AG04449 (cell line): ENCODE data around the gene RFX7.
"Not testable (repeated sequence)": the region's sequence is repeated elsewhere in the genome, so short reads cannot be mapped to it uniquely, and the experiment has no call there.

Experiments
- CTCF ChIA-PET: fragments of 350-600 bp; formaldehyde crosslinking; extraction: SDS; loops from one replicate; lab custom pipeline; 2021; ENCODE audit warnings: antibody characterized with exemption; lab: Yijun Ruan, JAX
- POLR2A ChIA-PET: fragments of 400-600, 350-600 bp; formaldehyde crosslinking; extraction: SDS; loops from one replicate; lab custom pipeline; 2020; ENCODE audit warnings: antibody characterized with exemption, inconsistent platforms; lab: Yijun Ruan, JAX
- DNase-seq: peaks from one replicate; pipeline ENCODE4 v3.0.0-alpha.2; 2010; ENCODE audit warnings: low read depth, low spot score
- H3K4me3 ChIP-seq: 2 replicates; pipeline ENCODE4 v1.5.1; 2011; ENCODE audit warnings: low read depth, mild to moderate bottlenecking, control low read depth, low read length
- TF ChIP-seq, protein P1 (sequence below): IDR thresholded peaks from one replicate; pipeline ENCODE4 v1.5.1; 2011; ENCODE audit warnings: mild to moderate bottlenecking, moderate library complexity, low read length, control low read depth, inconsistent platforms; ENCODE audit not compliant: insufficient read depth; ENCODE audit errors: missing control alignments

RFX7 gene

GRCh38 chr15:56175788-56176187, 67.9 kb downstream of the RFX7 start:
- TF ChIP-seq, protein P1, sequence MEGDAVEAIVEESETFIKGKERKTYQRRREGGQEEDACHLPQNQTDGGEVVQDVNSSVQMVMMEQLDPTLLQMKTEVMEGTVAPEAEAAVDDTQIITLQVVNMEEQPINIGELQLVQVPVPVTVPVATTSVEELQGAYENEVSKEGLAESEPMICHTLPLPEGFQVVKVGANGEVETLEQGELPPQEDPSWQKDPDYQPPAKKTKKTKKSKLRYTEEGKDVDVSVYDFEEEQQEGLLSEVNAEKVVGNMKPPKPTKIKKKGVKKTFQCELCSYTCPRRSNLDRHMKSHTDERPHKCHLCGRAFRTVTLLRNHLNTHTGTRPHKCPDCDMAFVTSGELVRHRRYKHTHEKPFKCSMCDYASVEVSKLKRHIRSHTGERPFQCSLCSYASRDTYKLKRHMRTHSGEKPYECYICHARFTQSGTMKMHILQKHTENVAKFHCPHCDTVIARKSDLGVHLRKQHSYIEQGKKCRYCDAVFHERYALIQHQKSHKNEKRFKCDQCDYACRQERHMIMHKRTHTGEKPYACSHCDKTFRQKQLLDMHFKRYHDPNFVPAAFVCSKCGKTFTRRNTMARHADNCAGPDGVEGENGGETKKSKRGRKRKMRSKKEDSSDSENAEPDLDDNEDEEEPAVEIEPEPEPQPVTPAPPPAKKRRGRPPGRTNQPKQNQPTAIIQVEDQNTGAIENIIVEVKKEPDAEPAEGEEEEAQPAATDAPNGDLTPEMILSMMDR = no peak
- CTCF ChIA-PET = interaction anchor here (1.3 kb wide), 1 partner anchor 8 kb away, joined by 3 read pairs; no protein-coding TSS in a partner anchor
- POLR2A ChIA-PET = no interaction called here

GRCh38 chr15:56174649-56175048, 69.0 kb downstream of the RFX7 start:
- POLR2A ChIA-PET = no interaction called here
- DNase-seq = no peak
- CTCF ChIA-PET = no interaction called here
- no peak overlapping the region for H3K4me3 ChIP-seq
- TF ChIP-seq, protein P1 = no peak

More at GRCh38 chr15:56175788-56176187, 67.9 kb downstream of the RFX7 start:
- DNase-seq = no peak
- no peak overlapping the region for H3K4me3 ChIP-seq

DNA sequence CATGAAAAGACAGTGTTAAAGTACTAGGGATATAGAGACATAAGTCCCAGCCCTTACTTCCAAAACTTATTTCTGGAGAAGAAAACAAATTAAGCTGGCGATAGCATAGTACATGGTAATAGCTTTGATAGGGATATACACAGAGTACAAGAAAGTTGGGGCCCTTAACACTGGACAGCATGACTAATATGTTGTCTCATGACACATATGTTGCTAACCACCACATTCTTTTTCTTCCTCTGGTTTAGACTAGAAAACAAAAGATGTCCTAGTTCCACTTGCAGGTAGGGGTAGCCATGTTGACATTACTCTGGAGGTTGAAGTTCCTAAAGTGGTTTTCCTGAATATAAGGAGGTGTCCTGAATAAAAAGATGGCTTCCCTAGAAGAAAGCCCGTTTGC, 75.3 kb downstream of the RFX7 start:
- TF ChIP-seq, protein P1 = no peak
- ChIA-PET CTCF (no interaction called here), POLR2A (no interaction called here)
- no peak for DNase-seq
- H3K4me3 ChIP-seq = no peak overlapping the region

- no peak overlapping the region for H3K4me3 ChIP-seq
- TF ChIP-seq, protein P1 = no peak
- ChIA-PET POLR2A (no interaction called here), CTCF (no interaction called here)
- DNase-seq = no peak
These were observed 78.4 kb downstream of the RFX7 start for GRCh38 chr15:56165234-56165633.

DNA sequence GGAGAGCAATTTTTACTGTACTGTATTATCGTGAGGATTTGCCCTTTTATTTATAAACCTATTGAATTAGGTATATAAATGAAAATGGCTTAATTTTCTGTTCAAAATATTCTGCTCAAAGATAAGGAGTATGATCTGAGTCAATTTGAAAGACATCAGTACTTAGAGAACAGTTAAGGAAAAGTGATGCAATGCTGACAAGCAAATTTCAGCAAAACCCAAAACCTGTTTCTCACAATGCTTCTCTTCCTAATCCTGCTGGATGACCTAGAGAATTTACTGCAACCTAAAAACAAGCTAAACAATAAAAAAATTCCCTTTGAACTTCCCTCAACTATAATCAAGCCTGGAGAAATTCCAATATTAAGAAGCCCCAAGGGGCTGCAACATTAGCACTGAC, 82.7 kb downstream of the RFX7 start:
- no peak for DNase-seq
- ChIA-PET POLR2A (no interaction called here), CTCF (interaction anchor here (0.8 to 2.3 kb wide), 4 partner anchors 13 to 88 kb away, joined by 3 to 6 read pairs (median 4); no protein-coding TSS in a partner anchor)
- TF ChIP-seq, protein P1 = no peak
- H3K4me3 ChIP-seq = no peak overlapping the region

DNA sequence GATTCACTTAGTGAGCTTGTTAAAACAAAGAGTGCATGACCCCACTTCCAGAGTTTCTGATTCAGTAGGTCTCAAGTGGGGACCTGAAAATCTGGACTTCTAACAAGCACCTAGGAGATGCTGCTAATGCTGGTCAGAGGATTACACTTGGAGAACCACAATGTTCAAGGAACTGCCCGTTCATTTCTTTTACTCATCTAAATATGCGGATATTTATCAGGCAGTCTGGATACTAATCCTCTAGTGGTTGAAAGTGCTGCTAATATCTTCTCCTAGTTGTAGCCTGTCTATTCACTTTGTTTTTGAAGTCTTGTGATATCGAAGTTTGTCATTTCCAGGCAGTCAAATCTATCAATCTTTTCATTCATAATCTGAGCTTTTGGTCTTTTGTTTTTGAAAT, 86.8 kb downstream of the RFX7 start:
- POLR2A ChIA-PET = no interaction called here
- no peak for DNase-seq
- no peak overlapping the region for H3K4me3 ChIP-seq
- CTCF ChIA-PET = no interaction called here
- TF ChIP-seq, protein P1 = no peak

GRCh38 chr15:56155278-56155677, 88.4 kb downstream of the RFX7 start:
- POLR2A ChIA-PET, CTCF ChIA-PET, DNase-seq, H3K4me3 ChIP-seq: not testable (repeated sequence)

GRCh38 chr15:56154768-56155167, 88.9 kb downstream of the RFX7 start:
- DNase-seq, CTCF ChIA-PET, POLR2A ChIA-PET, H3K4me3 ChIP-seq: not testable (repeated sequence)
